PC-9 (cell line): ENCODE results near the gene ATIC. TPM values are rescaled to one million over a fixed set of nuclear protein-coding genes. Genes with fewer than 3 reads are reported as not detected.

ENCODE experiments used
- BruUV-seq: library from RNA; stranded (reverse); fragments of 400-500 nt; replicated peaks from 2 replicates; lab custom pipeline; 2021; lab: Mats Ljungman, UMichigan
- CTCF ChIA-PET: fragments of 300-600 bp; sonication (Branson Sonifier 250); formaldehyde crosslinking; loops from one replicate; lab custom pipeline; 2022; ENCODE audit warnings: antibody characterized with exemption; lab: Charles Lee
- POLR2A ChIA-PET: fragments of 300-600 bp; sonication (Branson Sonifier 250); formaldehyde crosslinking; loops from one replicate; lab custom pipeline; 2022; ENCODE audit warnings: antibody characterized with exemption; ENCODE audit not compliant: unreplicated experiment; lab: Charles Lee
- DNase-seq, 2 experiments: peaks; one replicate each; pipeline versions ENCODE4 v3.0.0 to v3.0.0-alpha.2; 2015 to 2022; ENCODE audit warnings: mixed read lengths in 1 of 2
- H2AFZ ChIP-seq: fragments of 200-600 bp; sonication (generic); 2 replicates; pipeline ENCODE4 v1.8.1; 2017; ENCODE audit warnings: antibody characterized with exemption
- H3F3A ChIP-seq: fragments of 200-600 bp; sonication (generic); 2 replicates; pipeline ENCODE4 v1.8.1; 2017; ENCODE audit warnings: antibody characterized with exemption, mild to moderate bottlenecking, low read depth; ENCODE audit not compliant: insufficient read depth
- H3K27ac ChIP-seq: fragments of 200-600 bp; sonication (generic); 2 replicates; pipeline ENCODE4 v1.6.1; 2016; ENCODE audit warnings: mixed run types
- H3K27me3 ChIP-seq: fragments of 200-600 bp; sonication (generic); 2 replicates; pipeline ENCODE4 v1.6.1; 2016; ENCODE audit warnings: low read depth, mixed run types; ENCODE audit not compliant: insufficient read depth
- H3K36me3 ChIP-seq: fragments of 200-600 bp; sonication (generic); 2 replicates; pipeline ENCODE4 v1.6.1; 2016; ENCODE audit warnings: low read depth, mixed run types
- H3K4me1 ChIP-seq: fragments of 200-600 bp; sonication (generic); replicated peaks from 2 replicates; pipeline ENCODE4 v1.6.1; 2016; ENCODE audit warnings: mixed run types; ENCODE audit not compliant: insufficient read depth
- H3K4me2 ChIP-seq: fragments of 200-600 bp; sonication (generic); 2 replicates; pipeline ENCODE4 v1.6.1; 2017; ENCODE audit warnings: mixed run types
- H3K4me3 ChIP-seq: fragments of 200-600 bp; sonication (generic); 2 replicates; pipeline ENCODE4 v1.6.1; 2016; ENCODE audit warnings: mixed run types
- H3K79me2 ChIP-seq: fragments of 200-600 bp; sonication (generic); 2 replicates; pipeline ENCODE4 v1.6.1; 2017; ENCODE audit warnings: low read depth, mixed run types
- H3K9me2 ChIP-seq: fragments of 200-600 bp; sonication (generic); 2 replicates; pipeline ENCODE4 v1.8.1; 2017; ENCODE audit warnings: mild to moderate bottlenecking; ENCODE audit not compliant: insufficient read depth
- H3K9me3 ChIP-seq: fragments of 200-600 bp; sonication (generic); 2 replicates; pipeline ENCODE4 v1.8.1; 2016; ENCODE audit warnings: low read depth; ENCODE audit not compliant: insufficient read depth
- H4K20me1 ChIP-seq: fragments of 200-600 bp; sonication (generic); 2 replicates; pipeline ENCODE4 v1.8.1; 2017; ENCODE audit not compliant: insufficient read depth
- EZH2 ChIP-seq: fragments of 200-600 bp; sonication (generic); IDR thresholded peaks from 2 replicates; pipeline ENCODE4 v1.8.0; 2017; ENCODE audit warnings: antibody characterized with exemption, low read depth
- intact Hi-C: fragments of 100-400 bp; cut with micrococcal nuclease; formaldehyde crosslinking; loops from one replicate; pipeline ENCODE4 v1.10.0; 2022; ENCODE audit not compliant: unreplicated experiment
- total RNA-seq: library from RNA; stranded (reverse); gene quantifications from 2 replicates; pipeline ENCODE4 v1.2.3, GENCODE V29; 2021
- TF ChIP-seq, protein P1 (sequence below): fragments of 200-600 bp; sonication (generic); conservative IDR thresholded peaks from 2 replicates; pipeline ENCODE4 v1.6.1; 2017; ENCODE audit warnings: mixed run types, antibody characterized with exemption, mild to moderate bottlenecking, moderate library complexity

ATIC gene
- total RNA-seq, 1 experiment from 2014 or later, result 290 TPM

DNA sequence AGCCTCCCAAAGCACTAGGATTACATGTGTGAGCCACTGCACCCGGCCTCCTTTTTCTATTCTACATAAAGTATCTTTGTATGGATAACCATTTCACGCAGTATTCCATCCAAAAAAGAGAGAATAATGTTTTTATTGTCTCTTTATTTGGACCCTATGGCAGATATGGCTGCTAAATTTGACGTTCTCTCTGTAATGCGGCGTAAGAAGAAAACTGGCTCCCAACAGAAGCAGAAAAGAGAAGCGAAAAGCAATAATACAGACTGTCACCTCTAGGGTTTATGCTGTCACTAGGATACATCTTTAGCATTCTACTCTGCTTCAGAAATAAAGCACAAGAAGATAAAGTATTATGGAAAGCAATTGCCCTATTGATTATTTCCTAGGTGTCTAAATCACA is 68.1 kb downstream of the ATIC start:
- TF ChIP-seq, protein P1, sequence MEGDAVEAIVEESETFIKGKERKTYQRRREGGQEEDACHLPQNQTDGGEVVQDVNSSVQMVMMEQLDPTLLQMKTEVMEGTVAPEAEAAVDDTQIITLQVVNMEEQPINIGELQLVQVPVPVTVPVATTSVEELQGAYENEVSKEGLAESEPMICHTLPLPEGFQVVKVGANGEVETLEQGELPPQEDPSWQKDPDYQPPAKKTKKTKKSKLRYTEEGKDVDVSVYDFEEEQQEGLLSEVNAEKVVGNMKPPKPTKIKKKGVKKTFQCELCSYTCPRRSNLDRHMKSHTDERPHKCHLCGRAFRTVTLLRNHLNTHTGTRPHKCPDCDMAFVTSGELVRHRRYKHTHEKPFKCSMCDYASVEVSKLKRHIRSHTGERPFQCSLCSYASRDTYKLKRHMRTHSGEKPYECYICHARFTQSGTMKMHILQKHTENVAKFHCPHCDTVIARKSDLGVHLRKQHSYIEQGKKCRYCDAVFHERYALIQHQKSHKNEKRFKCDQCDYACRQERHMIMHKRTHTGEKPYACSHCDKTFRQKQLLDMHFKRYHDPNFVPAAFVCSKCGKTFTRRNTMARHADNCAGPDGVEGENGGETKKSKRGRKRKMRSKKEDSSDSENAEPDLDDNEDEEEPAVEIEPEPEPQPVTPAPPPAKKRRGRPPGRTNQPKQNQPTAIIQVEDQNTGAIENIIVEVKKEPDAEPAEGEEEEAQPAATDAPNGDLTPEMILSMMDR, result no peak
- no peak for TF ChIP-seq EZH2
- BruUV-seq, result no TSS peak
- Histone ChIP-seq H3K4me2 (no peak overlapping the region), H3K27me3 (no peaks in the 10 kb centered on the region), H3K36me3 (no peaks in the 10 kb centered on the region), H3K4me3 (no peak overlapping the region), H3K27ac (no peak overlapping the region), H3F3A (no peaks in the 10 kb centered on the region), H2AFZ (no peak overlapping the region), H3K9me3 (no peaks in the 10 kb centered on the region), H4K20me1 (no peaks in the 10 kb centered on the region), H3K79me2 (no peaks in the 10 kb centered on the region), H3K4me1 (no peaks in the 10 kb centered on the region), H3K9me2 (peaks cover 3% of the 10 kb centered on the region; the same call in 1 of the 2 replicates)
- CTCF ChIA-PET, result no interaction called here
- intact Hi-C loops, result no loop called here
- POLR2A ChIA-PET, result no interaction called here
- no peak for DNase-seq

DNA sequence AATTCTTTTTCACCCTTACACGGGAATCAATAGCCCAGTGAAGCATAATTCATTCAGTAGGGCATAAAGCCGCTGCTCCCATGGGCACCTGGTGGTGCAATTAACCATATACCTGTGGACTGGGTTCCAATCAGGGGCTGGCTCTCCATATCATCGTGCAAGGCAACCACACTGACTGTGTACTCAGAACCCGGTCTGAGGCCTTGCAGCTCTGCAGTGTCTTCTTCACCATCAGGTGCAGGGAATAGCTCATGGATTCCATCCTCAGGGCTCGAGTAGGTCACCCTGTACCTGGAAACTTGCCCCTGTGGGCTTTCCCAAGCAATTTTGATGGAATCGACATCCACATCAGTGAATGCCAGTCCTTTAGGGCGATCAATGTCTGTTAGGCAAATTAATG is 68.8 kb downstream of the ATIC start:
- POLR2A ChIA-PET, result no interaction called here
- intact Hi-C loops, result no loop called here
- no peak for DNase-seq
- BruUV-seq, result no TSS peak
- Histone ChIP-seq H4K20me1 (no peaks in the 10 kb centered on the region), H3K27me3 (no peaks in the 10 kb centered on the region), H3K27ac (no peak overlapping the region), H2AFZ (no peak overlapping the region), H3F3A (no peaks in the 10 kb centered on the region), H3K36me3 (no peaks in the 10 kb centered on the region), H3K4me1 (no peaks in the 10 kb centered on the region), H3K9me2 (peaks cover 3% of the 10 kb centered on the region; the same call in 1 of the 2 replicates), H3K4me3 (no peak overlapping the region), H3K79me2 (no peaks in the 10 kb centered on the region), H3K4me2 (no peak overlapping the region), H3K9me3 (no peaks in the 10 kb centered on the region)
- TF ChIP-seq, protein P1, result no peak
- no peak for TF ChIP-seq EZH2
- CTCF ChIA-PET, result no interaction called here

DNA sequence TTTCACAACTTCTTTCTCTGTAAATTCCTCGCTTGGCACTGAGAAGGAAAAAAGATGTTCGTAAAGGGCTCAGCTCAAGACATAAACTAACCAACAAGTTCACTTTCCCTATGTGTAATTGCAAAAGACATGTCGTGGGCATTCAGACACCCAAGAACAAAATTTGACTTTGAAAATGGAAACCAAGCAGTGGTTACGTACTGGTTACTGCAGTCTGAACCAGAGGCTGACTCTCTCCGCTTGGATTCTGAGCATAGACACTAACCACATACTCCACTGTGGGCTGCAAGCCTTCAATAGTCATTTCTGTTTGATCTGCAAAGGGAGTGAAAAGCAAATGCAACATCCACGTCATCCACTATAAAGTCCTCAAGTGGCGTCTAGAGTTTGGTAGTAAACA is 70.2 kb downstream of the ATIC start:
- CTCF ChIA-PET, result no interaction called here
- H3K36me3 ChIP-seq, result no peaks in the 10 kb centered on the region
- no peak overlapping the region for H3K27ac ChIP-seq
- H3K9me2 ChIP-seq, result peaks cover 3% of the 10 kb centered on the region; the same call in 1 of the 2 replicates
- no peaks in the 10 kb centered on the region for H3F3A ChIP-seq
- no peak overlapping the region for H2AFZ ChIP-seq
- DNase-seq, result no peak
- no peaks in the 10 kb centered on the region for H3K4me1 ChIP-seq
- BruUV-seq, result no TSS peak
- H3K9me3 ChIP-seq, result no peaks in the 10 kb centered on the region
- no peaks in the 10 kb centered on the region for H3K79me2 ChIP-seq
- no peak overlapping the region for H3K4me2 ChIP-seq
- intact Hi-C loops, result no loop called here
- TF ChIP-seq, protein P1, result no peak
- no peak for TF ChIP-seq EZH2
- POLR2A ChIA-PET, result no interaction called here
- no peaks in the 10 kb centered on the region for H4K20me1 ChIP-seq
- no peaks in the 10 kb centered on the region for H3K27me3 ChIP-seq
- no peak overlapping the region for H3K4me3 ChIP-seq
